Stimulated activated CD4-positive, alpha-beta T cell treated with anti-CD3 and anti-CD28 coated beads, Interleukin-4, amount 100 ng/mL, for 4 hours (primary cell): ENCODE results near the gene THAP8.

Source experiments
- DNase-seq, 2 experiments: peaks; one replicate each; pipeline ENCODE4 v3.0.0-alpha.2; 2020

The THAP8 gene

GRCh38 chr19:36027696-36028095, 26.4 kb downstream of the THAP8 start:
- no peak for DNase-seq

GRCh38 chr19:36026091-36026876, 27.8 kb downstream of the THAP8 start:
- no peak for DNase-seq

- no peak for DNase-seq
These were observed 28.5 kb downstream of the THAP8 start for GRCh38 chr19:36025541-36025940.

- no peak for DNase-seq
These were observed 30.7 kb downstream of the THAP8 start for GRCh38 chr19:36023432-36023831.

- DNase-seq, result no peak
These were observed 34.9 kb downstream of the THAP8 start for GRCh38 chr19:36019061-36019670.

- DNase-seq, result peak; percentile 98 to 99
These were observed 39.8 kb downstream of the THAP8 start, which contains the start of gene ALKBH6 for GRCh38 chr19:36014012-36014924. Gene ALKBH6, minus strand, starts transcription at chr19:36014213. Its CDS starts 816 bp downstream, at chr19:36013397.

- no peak for DNase-seq
These were observed 40.6 kb downstream of the THAP8 start for GRCh38 chr19:36013280-36014011.

- no peak for DNase-seq
These were observed 43.7 kb downstream of the THAP8 start for GRCh38 chr19:36010402-36010801.

- no peak for DNase-seq
These were observed 44.3 kb downstream of the THAP8 start for GRCh38 chr19:36009633-36010379.

- peak; percentile 18 to 55 for DNase-seq
These were observed 44.9 kb downstream of the THAP8 start for GRCh38 chr19:36009220-36009619.

- no peak for DNase-seq
These were observed 45.6 kb downstream of the THAP8 start, which contains the start of gene SYNE4 for GRCh38 chr19:36008336-36008978. Gene SYNE4, minus strand, starts transcription at chr19:36008813. Its CDS starts 132 bp downstream, at chr19:36008681.

- DNase-seq, result no peak
These were observed 47.1 kb downstream of the THAP8 start for GRCh38 chr19:36006955-36007354.

GRCh38 chr19:36003284-36003683, 50.8 kb downstream of the THAP8 start:
- no peak for DNase-seq

- no peak for DNase-seq
These were observed 52.5 kb downstream of the THAP8 start for GRCh38 chr19:36001605-36002004.

- no peak for DNase-seq
These were observed 57.3 kb downstream of the THAP8 start for GRCh38 chr19:35996777-35997176.

- peak; percentile 93 for DNase-seq
These were observed 58.8 kb downstream of the THAP8 start, which contains the start of gene SDHAF1 for GRCh38 chr19:35995048-35995993. Gene SDHAF1, plus strand, starts transcription at chr19:35995188. Its CDS starts 87 bp downstream, at chr19:35995275.

- no peak for DNase-seq
These were observed 60.0 kb downstream of the THAP8 start for GRCh38 chr19:35993923-35994598.

GRCh38 chr19:35992907-35993765, 60.9 kb downstream of the THAP8 start:
- no peak for DNase-seq
